NCI-H2196 (cell line): ENCODE results near the gene PCDHGA7.
"Not testable (repeated sequence)": the region's sequence is repeated elsewhere in the genome, so short reads cannot be mapped to it uniquely, and the experiment has no call there.

ENCODE experiments used
- DNase-seq: peaks from one replicate; lab custom pipeline; 2025; ENCODE audit not compliant: unreplicated experiment; lab: John Stamatoyannopoulos, UW

PCDHGA7 gene

DNA sequence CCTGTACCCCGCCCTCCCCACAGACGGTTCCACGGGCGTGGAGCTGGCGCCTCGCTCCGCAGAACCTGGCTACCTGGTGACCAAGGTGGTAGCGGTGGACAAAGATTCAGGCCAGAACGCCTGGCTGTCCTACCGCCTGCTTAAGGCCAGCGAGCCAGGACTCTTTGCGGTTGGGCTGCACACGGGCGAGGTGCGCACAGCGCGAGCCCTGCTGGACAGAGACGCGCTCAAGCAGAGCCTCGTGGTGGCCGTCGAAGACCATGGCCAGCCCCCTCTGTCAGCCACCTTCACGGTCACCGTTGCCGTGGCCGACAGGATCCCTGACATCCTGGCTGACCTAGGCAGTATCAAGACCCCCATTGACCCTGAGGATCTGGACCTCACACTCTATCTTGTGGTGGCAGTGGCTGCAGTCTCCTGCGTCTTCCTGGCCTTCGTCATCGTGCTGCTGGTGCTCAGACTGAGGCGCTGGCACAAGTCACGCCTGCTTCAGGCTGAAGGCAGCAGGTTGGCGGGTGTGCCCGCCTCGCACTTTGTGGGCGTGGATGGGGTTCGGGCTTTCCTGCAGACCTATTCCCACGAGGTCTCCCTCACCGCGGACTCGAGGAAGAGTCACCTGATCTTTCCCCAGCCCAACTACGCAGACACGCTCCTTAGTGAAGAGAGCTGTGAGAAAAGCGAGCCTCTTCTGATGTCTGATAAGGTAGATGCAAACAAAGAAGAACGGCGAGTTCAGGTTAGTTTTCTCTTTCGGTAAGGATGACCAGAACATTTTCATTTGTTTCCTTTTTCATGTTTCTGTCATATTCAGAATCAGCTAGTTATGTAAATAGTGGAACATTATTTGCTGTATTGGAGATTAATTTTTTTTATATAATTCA is 16.3 kb upstream of the PCDHGA7 start:
- DNase-seq: no peak

GRCh38 chr5:141369994-141370848 is 12.3 kb upstream of the PCDHGA7 start, which contains the start of gene PCDHGB3:
PCDHGB3 (plus strand) TSS chr5:141370242; CDS start chr5:141370395, 153 bp downstream.
- no peak for DNase-seq

DNA sequence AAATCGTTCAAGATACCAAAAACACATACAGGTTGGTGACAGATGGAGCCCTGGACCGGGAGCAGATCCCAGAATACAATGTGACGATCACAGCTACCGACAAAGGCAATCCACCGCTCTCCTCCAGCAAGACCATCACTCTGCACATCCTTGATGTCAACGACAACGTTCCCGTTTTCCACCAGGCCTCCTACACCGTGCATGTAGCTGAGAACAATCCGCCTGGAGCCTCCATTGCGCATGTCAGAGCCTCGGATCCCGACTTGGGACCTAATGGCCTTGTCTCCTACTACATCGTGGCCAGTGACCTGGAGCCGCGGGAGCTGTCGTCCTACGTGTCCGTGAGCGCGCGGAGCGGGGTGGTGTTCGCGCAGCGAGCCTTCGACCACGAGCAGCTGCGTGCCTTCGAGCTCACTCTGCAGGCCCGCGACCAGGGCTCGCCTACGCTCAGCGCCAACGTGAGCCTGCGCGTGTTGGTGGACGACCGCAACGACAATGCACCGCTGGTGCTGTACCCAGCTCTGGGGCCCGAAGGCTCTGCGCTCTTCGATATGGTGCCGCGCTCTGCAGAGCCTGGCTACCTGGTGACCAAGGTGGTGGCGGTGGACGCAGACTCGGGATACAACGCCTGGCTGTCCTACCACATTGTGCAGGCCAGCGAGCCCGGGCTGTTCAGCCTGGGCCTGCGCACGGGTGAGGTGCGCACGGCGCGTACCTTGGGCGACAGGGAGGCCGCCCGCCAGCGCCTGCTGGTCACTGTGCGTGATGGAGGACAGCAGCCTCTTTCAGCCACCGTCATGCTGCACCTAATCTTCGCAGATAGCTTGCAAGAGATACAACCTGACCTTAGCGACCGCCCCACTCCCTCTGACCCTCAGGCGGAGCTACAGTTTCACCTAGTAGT is 10.7 kb upstream of the PCDHGA7 start:
- no peak for DNase-seq

GRCh38 chr5:141373673-141374317 is 8.7 kb upstream of the PCDHGA7 start, which contains the start of gene PCDHGA6:
PCDHGA6 (plus strand) TSS chr5:141373891; CDS start chr5:141374084, 193 bp downstream.
- no peak for DNase-seq

- no peak for DNase-seq
These were observed 7.9 kb upstream of the PCDHGA7 start for GRCh38 chr5:141374627-141375026.

DNA sequence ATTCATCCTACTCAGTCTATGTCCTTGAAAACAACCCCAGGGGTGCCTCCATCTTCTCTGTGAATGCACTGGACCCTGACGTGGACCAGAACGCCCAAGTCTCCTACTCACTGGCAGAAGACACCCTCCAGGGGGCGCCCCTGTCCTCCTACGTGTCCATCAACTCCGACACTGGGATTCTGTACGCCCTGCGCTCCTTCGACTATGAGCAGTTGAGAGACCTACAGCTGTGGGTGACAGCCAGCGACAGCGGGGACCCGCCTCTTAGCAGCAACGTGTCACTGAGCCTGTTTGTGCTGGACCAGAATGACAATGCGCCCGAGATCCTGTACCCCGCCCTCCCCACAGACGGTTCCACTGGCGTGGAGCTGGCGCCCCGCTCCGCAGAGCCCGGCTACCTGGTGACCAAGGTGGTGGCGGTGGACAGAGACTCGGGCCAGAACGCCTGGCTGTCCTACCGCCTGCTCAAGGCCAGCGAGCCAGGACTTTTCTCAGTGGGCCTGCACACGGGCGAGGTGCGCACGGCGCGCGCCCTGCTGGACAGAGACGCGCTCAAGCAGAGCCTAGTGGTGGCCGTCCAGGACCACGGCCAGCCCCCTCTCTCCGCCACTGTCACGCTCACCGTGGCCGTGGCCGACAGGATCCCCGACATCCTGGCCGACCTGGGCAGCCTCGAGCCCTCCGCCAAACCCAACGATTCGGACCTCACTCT is 6.9 kb upstream of the PCDHGA7 start:
- DNase-seq: not testable (repeated sequence)

DNA sequence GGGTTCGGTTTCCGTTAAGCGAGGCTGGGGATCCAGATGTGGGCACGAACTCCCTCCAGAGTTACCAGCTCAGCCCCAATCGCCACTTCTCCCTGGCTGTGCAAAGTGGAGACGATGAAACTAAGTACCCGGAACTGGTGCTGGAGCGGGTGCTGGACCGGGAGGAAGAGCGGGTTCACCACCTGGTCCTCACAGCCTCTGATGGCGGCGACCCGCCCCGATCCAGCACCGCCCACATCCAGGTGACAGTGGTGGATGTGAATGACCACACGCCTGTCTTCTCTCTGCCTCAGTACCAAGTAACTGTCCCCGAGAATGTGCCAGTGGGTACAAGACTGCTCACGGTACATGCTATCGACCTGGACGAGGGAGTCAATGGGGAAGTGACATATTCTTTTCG is 803 bp downstream of the PCDHGA7 start:
- no peak for DNase-seq

DNA sequence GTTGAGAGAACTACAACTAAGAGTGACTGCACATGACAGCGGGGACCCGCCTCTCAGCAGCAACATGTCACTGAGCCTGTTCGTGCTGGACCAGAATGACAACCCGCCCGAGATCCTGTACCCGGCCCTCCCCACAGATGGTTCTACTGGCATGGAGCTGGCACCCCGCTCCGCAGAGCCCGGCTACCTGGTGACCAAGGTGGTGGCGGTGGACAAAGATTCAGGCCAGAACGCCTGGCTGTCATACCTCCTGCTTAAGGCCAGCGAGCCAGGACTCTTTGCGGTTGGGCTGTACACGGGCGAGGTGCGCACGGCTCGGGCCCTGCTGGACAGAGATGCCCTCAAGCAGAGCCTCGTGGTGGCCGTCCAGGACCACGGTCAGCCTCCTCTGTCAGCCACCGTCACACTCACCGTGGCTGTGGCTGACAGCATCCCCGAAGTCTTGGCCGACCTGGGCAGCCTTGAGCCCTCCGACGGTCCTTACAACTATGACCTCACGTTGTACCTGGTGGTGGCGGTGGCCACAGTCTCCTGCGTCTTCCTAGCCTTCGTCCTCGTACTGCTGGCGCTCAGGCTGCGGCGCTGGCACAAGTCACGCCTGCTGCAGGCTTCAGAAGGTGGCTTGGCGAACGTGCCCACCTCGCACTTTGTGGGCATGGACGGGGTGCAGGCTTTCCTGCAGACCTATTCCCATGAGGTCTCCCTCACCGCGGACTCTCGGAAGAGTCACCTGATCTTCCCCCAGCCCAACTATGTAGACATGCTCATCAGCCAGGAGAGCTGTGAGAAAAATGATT is 2.1 kb downstream of the PCDHGA7 start:
- no peak for DNase-seq

DNA sequence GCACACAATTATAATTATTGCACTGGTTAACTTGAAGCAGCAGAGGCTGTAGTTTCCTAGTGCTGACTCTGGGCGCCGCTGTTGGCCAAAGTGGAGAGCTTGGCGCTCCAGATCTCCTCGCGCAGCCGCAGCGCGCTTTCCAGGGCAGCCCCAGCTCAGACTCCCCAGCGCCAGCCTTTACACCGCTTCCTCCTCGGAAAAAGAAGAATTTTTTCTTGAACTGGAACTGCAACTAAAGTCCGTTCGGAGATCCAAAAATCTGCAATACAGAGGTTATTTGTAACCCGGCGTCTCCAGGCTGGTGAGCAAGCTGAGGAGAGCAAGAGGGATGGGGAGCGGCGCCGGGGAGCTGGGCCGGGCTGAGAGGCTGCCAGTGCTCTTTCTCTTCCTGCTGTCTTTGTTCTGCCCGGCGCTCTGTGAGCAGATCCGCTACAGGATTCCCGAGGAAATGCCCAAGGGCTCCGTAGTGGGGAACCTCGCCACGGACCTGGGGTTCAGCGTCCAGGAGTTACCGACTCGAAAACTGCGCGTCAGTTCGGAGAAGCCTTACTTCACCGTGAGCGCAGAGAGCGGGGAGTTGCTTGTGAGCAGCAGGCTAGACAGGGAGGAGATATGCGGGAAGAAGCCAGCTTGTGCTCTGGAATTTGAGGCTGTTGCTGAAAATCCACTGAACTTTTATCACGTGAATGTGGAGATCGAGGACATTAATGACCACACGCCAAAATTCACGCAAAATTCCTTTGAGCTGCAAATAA is 5.2 kb downstream of the PCDHGA7 start, which contains the start of gene PCDHGB4:
PCDHGB4 (plus strand) TSS at position 142 of the 755 bp plus-strand sequence; CDS start at position 329, 187 bp downstream.
- not testable (repeated sequence) for DNase-seq

- no peak for DNase-seq
These were observed 6.1 kb downstream of the PCDHGA7 start for GRCh38 chr5:141388661-141389060.

DNA sequence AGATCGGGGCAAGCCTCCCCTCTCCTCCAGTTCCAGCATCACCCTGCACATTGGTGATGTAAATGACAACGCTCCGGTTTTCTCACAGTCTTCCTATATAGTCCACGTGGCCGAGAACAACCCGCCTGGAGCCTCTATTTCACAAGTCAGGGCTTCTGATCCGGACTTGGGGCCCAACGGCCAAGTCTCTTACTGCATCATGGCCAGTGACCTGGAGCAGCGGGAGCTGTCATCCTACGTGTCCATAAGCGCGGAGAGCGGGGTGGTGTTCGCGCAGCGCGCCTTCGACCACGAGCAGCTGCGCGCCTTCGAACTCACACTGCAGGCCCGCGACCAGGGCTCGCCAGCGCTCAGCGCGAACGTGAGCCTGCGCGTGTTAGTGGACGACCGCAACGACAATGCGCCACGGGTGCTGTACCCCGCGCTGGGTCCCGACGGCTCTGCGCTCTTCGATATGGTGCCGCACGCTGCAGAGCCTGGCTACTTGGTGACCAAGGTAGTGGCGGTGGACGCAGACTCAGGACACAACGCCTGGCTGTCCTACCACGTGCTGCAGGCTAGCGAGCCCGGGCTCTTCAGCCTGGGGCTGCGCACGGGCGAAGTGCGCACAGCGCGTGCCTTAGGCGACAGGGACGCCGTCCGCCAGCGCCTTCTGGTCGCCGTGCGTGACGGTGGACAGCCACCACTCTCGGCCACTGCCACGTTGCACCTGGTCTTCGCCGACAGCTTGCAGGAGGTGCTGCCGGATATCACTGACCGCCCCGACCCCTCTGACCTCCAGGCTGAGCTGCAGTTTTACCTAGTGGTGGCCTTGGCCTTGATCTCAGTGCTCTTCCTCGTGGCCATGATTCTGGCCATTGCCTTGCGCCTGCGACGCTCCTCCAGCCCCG is 6.9 kb downstream of the PCDHGA7 start:
- no peak for DNase-seq

DNA sequence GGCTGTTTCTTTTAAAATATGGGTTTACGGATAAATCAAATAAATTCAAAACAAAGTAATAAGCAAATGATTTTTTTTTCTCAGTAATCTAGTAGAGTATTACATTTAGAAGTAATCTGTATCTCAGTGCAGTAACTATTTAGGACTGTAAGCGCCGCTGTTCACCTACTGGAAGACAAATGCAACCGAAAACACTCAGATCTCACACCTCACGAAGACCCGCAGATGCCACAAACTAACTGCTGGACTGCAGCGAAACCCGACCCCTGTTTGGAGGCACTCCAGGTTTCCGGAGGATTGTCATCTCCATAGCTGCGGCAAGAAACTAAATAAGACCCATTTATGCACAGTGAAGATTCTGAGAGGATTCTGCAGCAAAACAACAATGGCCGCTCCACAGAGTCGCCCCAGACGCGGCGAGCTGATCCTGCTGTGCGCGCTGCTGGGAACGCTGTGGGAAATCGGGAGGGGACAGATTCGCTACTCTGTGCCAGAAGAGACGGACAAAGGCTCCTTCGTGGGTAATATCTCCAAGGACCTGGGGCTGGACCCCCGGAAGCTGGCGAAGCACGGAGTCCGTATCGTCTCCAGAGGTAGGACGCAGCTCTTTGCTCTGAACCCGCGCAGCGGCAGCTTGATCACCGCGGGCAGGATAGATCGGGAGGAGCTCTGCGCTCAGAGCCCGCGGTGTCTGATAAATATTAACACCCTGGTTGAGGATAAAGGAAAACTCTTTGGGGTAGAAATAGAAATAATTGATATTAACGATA is 10.1 kb downstream of the PCDHGA7 start, which contains the start of gene PCDHGA8:
PCDHGA8 (plus strand) TSS at position 205 of the 770 bp plus-strand sequence; CDS start at position 386, 181 bp downstream.
- DNase-seq: no peak

GRCh38 chr5:141393267-141393666 is 10.7 kb downstream of the PCDHGA7 start:
- no peak for DNase-seq

GRCh38 chr5:141394401-141395187 is 12.1 kb downstream of the PCDHGA7 start:
- not testable (repeated sequence) for DNase-seq
